Ovary (tissue), 9 donors: ENCODE measurements around the gene ARIH2. TPM values are rescaled to one million over a fixed set of nuclear protein-coding genes. Genes with fewer than 3 reads are reported as not detected.
"Not testable (repeated sequence)": the region's sequence is repeated elsewhere in the genome, so short reads cannot be mapped to it uniquely, and the experiment has no call there.

Source experiments
- DNase-seq, 5 donors: peaks; one replicate each; pipeline ENCODE4 v3.0.0-alpha.2; 2019 to 2020
- H3K27ac ChIP-seq, 2 donors: fragments of 200-600 bp; one replicate each; pipeline versions ENCODE4 v1.5.1 to v1.8.0; 2019 to 2022
- H3K27me3 ChIP-seq: fragments of 200-600 bp; one replicate; pipeline ENCODE4 v1.8.0; 2022
- H3K36me3 ChIP-seq: fragments of 200-600 bp; sonication (generic); one replicate; pipeline ENCODE4 v1.5.1; 2019
- H3K4me1 ChIP-seq: one replicate; pipeline ENCODE4 v1.8.1; 2013; ENCODE audit warnings: mild to moderate bottlenecking, moderate library complexity; ENCODE audit not compliant: insufficient read depth
- H3K4me3 ChIP-seq: fragments of 200-600 bp; sonication (generic); one replicate; pipeline ENCODE4 v1.5.1; 2017
- H3K9me3 ChIP-seq, 2 donors: fragments of 200-600 bp in 1 of 2; sonication (generic) in 1 of 2; one replicate each; pipeline versions ENCODE4 v1.5.1 to v1.8.1; 2013 to 2019; ENCODE audit warnings: mild to moderate bottlenecking in 1 of 2, moderate library complexity in 1 of 2
- EP300 ChIP-seq: sonication (generic); formaldehyde crosslinking; IDR thresholded peaks from one replicate; pipeline ENCODE4 v1.6.1; 2017; ENCODE audit warnings: antibody characterized with exemption
- POLR2A ChIP-seq: fragments of 450-650 bp; IDR thresholded peaks from one replicate; pipeline ENCODE4 v1.6.1; 2017; ENCODE audit warnings: antibody characterized with exemption, mild to moderate bottlenecking, moderate library complexity
- WGBS, 3 donors: extraction: QIAGEN DNeasy Blood & Tissue Kit in 1 of 3; methylation state at CpG; one replicate each; pipeline versions ENCODE4 v1.1.5 to v1.1.7; 2013 to 2017; 5-methylcytosine and 5-hydroxymethylcytosine counted together
- intact Hi-C, 4 donors: fragments of 100-400 bp; cut with DNase I; formaldehyde crosslinking; loops; one replicate each; pipeline versions ENCODE4 v1.11.0 to v1.15.1; 2022 to 2023
- polyA plus RNA-seq, 2 donors: library from polyadenylated mRNA; stranded (reverse); fragments of 200-250 nt in 1 of 2; fragments of 350-450 nt in 1 of 2; fragmentation: Illumina TruSeq in 1 of 2; extraction: RNeasy Lipid Tissue Mini Kit (QIAGEN cat#74804) in 1 of 2; gene quantifications; one replicate each; pipeline ENCODE4 v1.2.3, GENCODE V29; 2013 to 2014
- total RNA-seq, 7 donors: library from RNA; depleted of rRNA in 2 of 7; stranded (reverse); fragments of >200 nt in 2 of 7; fragmentation: NEBNext Ultra II Directional in 3 of 7; extraction: Animal tissue kit (Norgen Biotek cat#: 25700) in 3 of 7; gene quantifications; one replicate each; pipeline versions ENCODE4 v1.1.0 to v1.2.4, GENCODE V29; 2016 to 2023
- TF ChIP-seq, protein P1 (sequence below), 3 donors: fragments of 450-650 bp in 2 of 3; fragments of 200-600 bp in 1 of 3; IDR thresholded peaks; one replicate each; pipeline versions ENCODE4 v1.5.1 to v1.8.0; 2016 to 2022; ENCODE audit warnings: antibody characterized with exemption in 3 of 3, mild to moderate bottlenecking in 1 of 3
- donor health status: DM: no; HTN: no; CAD: no; lungs with moderate emphysema.
- donor health status: DM: no; HTN: no; CAD: no.
- donor health status: Bipolar disorder and iron deficiency.
- donor health status: DM: yes; HTN: yes; CAD: no.
- donor health status: DM: no; HTN: no; CAD: no.
- donor health status: DM: yes; HTN: yes; CAD: no.

ARIH2 gene
- total and polyA plus RNA-seq, 9 donors: 39.6 to 95.7 (median 72.0) TPM

- TF ChIP-seq EP300 (no peak), POLR2A (no peak)
- TF ChIP-seq, protein P1, sequence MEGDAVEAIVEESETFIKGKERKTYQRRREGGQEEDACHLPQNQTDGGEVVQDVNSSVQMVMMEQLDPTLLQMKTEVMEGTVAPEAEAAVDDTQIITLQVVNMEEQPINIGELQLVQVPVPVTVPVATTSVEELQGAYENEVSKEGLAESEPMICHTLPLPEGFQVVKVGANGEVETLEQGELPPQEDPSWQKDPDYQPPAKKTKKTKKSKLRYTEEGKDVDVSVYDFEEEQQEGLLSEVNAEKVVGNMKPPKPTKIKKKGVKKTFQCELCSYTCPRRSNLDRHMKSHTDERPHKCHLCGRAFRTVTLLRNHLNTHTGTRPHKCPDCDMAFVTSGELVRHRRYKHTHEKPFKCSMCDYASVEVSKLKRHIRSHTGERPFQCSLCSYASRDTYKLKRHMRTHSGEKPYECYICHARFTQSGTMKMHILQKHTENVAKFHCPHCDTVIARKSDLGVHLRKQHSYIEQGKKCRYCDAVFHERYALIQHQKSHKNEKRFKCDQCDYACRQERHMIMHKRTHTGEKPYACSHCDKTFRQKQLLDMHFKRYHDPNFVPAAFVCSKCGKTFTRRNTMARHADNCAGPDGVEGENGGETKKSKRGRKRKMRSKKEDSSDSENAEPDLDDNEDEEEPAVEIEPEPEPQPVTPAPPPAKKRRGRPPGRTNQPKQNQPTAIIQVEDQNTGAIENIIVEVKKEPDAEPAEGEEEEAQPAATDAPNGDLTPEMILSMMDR (IDR thresholded peaks at IDR 0.05): no peak
- 0% methylated on average over 24 to 32 of the region's 32 CpGs for WGBS, 3 donors
- Histone ChIP-seq H3K36me3 (no peaks in the 10 kb centered on the region), H3K27me3 (no peaks in the 10 kb centered on the region), H3K4me3 (peak overlapping the region; percentile 69), H3K4me1 (peaks cover 6% of the 10 kb centered on the region), H3K9me3 (no peaks in the 10 kb centered on the region), H3K27ac (peak overlapping the region; percentile 91 to 97)
- peak; percentile 69 to 82 (median 77) for DNase-seq
- intact Hi-C loops: loop anchor here in 1 of 4 donors (2.0 kb wide), 1 partner anchor 16 kb away; the partner anchor contains the start of gene P4HTM
Measured at GRCh38 chr3:49006408-49007067, 87.9 kb downstream of the ARIH2 start.

DNA sequence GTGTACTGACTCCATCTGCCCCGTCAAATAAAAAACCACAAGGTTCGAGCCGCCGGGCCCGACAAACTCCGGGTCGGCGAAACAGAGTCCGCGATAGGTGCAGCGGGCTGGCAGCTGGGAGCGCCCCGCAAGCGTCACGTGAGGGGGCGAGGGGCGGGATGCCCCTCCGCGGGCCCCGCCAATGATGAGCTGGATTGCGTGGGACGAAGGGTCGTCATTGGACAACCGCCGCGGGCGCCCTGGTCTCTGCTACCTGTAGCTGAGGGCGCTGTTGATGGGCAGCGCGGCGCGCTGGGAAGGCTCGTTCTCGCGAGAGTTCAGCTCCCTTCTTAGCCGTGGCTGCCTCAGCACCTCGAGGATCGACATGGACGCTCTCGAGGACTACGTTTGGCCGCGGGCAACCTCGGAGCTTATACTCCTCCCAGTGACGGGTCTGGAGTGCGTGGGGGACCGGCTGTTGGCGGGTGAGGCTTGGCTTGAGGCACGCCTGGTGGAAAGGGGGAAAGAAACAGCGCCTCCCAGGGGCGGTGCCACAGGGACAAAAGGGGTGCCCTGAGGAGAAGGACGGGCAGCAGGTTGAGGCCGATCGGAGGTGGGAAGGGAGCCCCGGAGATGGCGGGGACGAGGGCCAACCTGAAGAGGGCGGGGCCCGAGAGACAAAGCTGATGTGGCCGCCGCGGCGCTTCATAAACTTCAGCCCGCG lies 88.6 kb downstream of the ARIH2 start, which contains the start of gene WDR6:
Gene WDR6, plus strand, starts transcription at position 324 of the 703 bp plus-strand sequence. Its CDS starts 41 bp downstream, at position 365.
- no peaks in the 10 kb centered on the region for H3K36me3 ChIP-seq
- TF ChIP-seq EP300 (peak; percentile 54), POLR2A (peak; percentile 62)
- TF ChIP-seq, protein P1 (IDR thresholded peaks at IDR 0.05): peak; percentile 10 to 71 (median 52)
- H3K9me3 ChIP-seq: no peaks in the 10 kb centered on the region
- WGBS, 3 donors: 0 to 1% (median 0%) methylated on average over 53 to 65 of the region's 65 CpGs
- H3K4me1 ChIP-seq: peaks cover 6% of the 10 kb centered on the region
- peak within 1 kb of the TSS; percentile 91 to 97 for H3K27ac ChIP-seq
- intact Hi-C loops: loop anchor here in 1 of 4 donors (2.0 kb wide), 1 partner anchor 16 kb away; the partner anchor contains the start of gene P4HTM
- peak within 1 kb of the TSS; percentile 69 for H3K4me3 ChIP-seq
- no peaks in the 10 kb centered on the region for H3K27me3 ChIP-seq
- peak; percentile 98 to 99 (median 98) for DNase-seq

- 4 to 9% (median 4%) methylated on average over 41 of the region's 41 CpGs for WGBS, 3 donors
- no peaks in the 10 kb centered on the region for H3K36me3 ChIP-seq
- peaks cover 6% of the 10 kb centered on the region for H3K4me1 ChIP-seq
- intact Hi-C loops: loop anchor here in 1 of 4 donors (2.0 kb wide), 1 partner anchor 17 kb away; the partner anchor contains the start of gene P4HTM
- TF ChIP-seq POLR2A (no peak), EP300 (no peak)
- TF ChIP-seq, protein P1 (IDR thresholded peaks at IDR 0.05): no peak
- H3K9me3 ChIP-seq: no peaks in the 10 kb centered on the region
- H3K27ac ChIP-seq: peak overlapping the region; percentile 91 to 97
- H3K27me3 ChIP-seq: no peaks in the 10 kb centered on the region
- H3K4me3 ChIP-seq: peak overlapping the region; percentile 69
- peak; percentile 92 to 95 (median 94) for DNase-seq
Measured at GRCh38 chr3:49007771-49008528, 89.3 kb downstream of the ARIH2 start.

GRCh38 chr3:49008627-49009026 lies 90.0 kb downstream of the ARIH2 start:
- H3K9me3 ChIP-seq, H3K4me1 ChIP-seq, H3K4me3 ChIP-seq, DNase-seq, H3K27me3 ChIP-seq, H3K36me3 ChIP-seq, intact Hi-C loops: not testable (repeated sequence)
- peak overlapping the region in 1 of 2 donors; percentile 91 for H3K27ac ChIP-seq
- WGBS, 3 donors: 78 to 82% (median 82%) methylated on average over 5 of the region's 5 CpGs
